ENCODE measurements around the gene ABHD17C. TPM values are rescaled to one million over a fixed set of nuclear protein-coding genes. Genes with fewer than 3 reads are reported as not detected.

Gene ABHD17C
- total RNA-seq, 2 donors from 2014 or later = 20.9 to 21.5 TPM

- no peak overlapping the region for H3K27ac ChIP-seq (ENCODE audit: low read depth, low read length)
- no peaks in the 10 kb centered on the region for H3K36me3 ChIP-seq (ENCODE audit: control insufficient read depth, insufficient read depth, low read length)
- H3K4me1 Mint-ChIP-seq = peaks cover 2% of the 10 kb centered on the region
- no peak for DNase-seq
- H3K4me3 Mint-ChIP-seq = no peak overlapping the region
- H3K4me3 ChIP-seq (ENCODE audit: low read length) = no peak overlapping the region
- TF ChIP-seq CTCF (conservative IDR thresholded peaks at IDR 0.05) = no peak
- no peaks in the 10 kb centered on the region for H3K4me1 ChIP-seq (ENCODE audit: control insufficient read depth, insufficient read depth, low read length)
- H3K27me3 Mint-ChIP-seq (ENCODE audit: insufficient read depth) = peaks cover 13% of the 10 kb centered on the region
- no peak overlapping the region for H3K27ac Mint-ChIP-seq
- no peaks in the 10 kb centered on the region for H3K9me3 Mint-ChIP-seq
- no peak overlapping the region for H3K9ac ChIP-seq (ENCODE audit: extremely low read depth, low read length, poor library complexity, severe bottlenecking)
- no peaks in the 10 kb centered on the region for H3K36me3 Mint-ChIP-seq (ENCODE audit: low read depth)
- H3K9me3 ChIP-seq (ENCODE audit: control insufficient read depth, low read length) = no peaks in the 10 kb centered on the region
- 91% methylated on average over 8 of the region's 8 CpGs for WGBS, 2 experiments (ENCODE audit: insufficient coverage in 1 of 2, insufficient read length in 1 of 2)
- H3K27me3 ChIP-seq (ENCODE audit: control insufficient read depth, insufficient read depth, low read length, poor library complexity, severe bottlenecking) = peaks cover 16% of the 10 kb centered on the region
Measured at GRCh38 chr15:80773122-80773551, 78.0 kb downstream of the ABHD17C start.

- H3K4me3 Mint-ChIP-seq = no peak overlapping the region
- no peak overlapping the region for H3K27ac Mint-ChIP-seq
- no peak overlapping the region for H3K27ac ChIP-seq (ENCODE audit: low read depth, low read length)
- H3K27me3 Mint-ChIP-seq (ENCODE audit: insufficient read depth) = peaks cover 20% of the 10 kb centered on the region
- 76 to 84% methylated on average over 5 of the region's 5 CpGs for WGBS, 2 experiments (ENCODE audit: insufficient coverage in 1 of 2, insufficient read length in 1 of 2)
- no peak overlapping the region for H3K4me3 ChIP-seq (ENCODE audit: low read length)
- peaks cover 2% of the 10 kb centered on the region for H3K4me1 Mint-ChIP-seq
- no peaks in the 10 kb centered on the region for H3K4me1 ChIP-seq (ENCODE audit: control insufficient read depth, insufficient read depth, low read length)
- no peaks in the 10 kb centered on the region for H3K9me3 ChIP-seq (ENCODE audit: control insufficient read depth, low read length)
- no peak overlapping the region for H3K9ac ChIP-seq (ENCODE audit: extremely low read depth, low read length, poor library complexity, severe bottlenecking)
- H3K36me3 Mint-ChIP-seq (ENCODE audit: low read depth) = no peaks in the 10 kb centered on the region
- no peak for TF ChIP-seq CTCF (conservative IDR thresholded peaks at IDR 0.05)
- H3K27me3 ChIP-seq (ENCODE audit: control insufficient read depth, insufficient read depth, low read length, poor library complexity, severe bottlenecking) = peaks cover 23% of the 10 kb centered on the region
- no peaks in the 10 kb centered on the region for H3K9me3 Mint-ChIP-seq
- H3K36me3 ChIP-seq (ENCODE audit: control insufficient read depth, insufficient read depth, low read length) = no peaks in the 10 kb centered on the region
- no peak for DNase-seq
Measured at GRCh38 chr15:80773792-80774352, 78.8 kb downstream of the ABHD17C start.

GRCh38 chr15:80774486-80774885 is 79.4 kb downstream of the ABHD17C start:
- Mint-ChIP-seq H3K36me3 (ENCODE audit: low read depth) (no peaks in the 10 kb centered on the region), H3K27me3 (ENCODE audit: insufficient read depth) (peaks cover 25% of the 10 kb centered on the region), H3K4me3 (no peak overlapping the region), H3K27ac (no peak overlapping the region), H3K9me3 (no peaks in the 10 kb centered on the region), H3K4me1 (peaks cover 2% of the 10 kb centered on the region)
- no peaks in the 10 kb centered on the region for H3K4me1 ChIP-seq (ENCODE audit: control insufficient read depth, insufficient read depth, low read length)
- WGBS, 2 experiments (ENCODE audit: insufficient coverage in 1 of 2, insufficient read length in 1 of 2) = 89% methylated on average over 1 of the region's 1 CpG; no CpG with 5 or more reads in 1 of the 2 experiments
- H3K27me3 ChIP-seq (ENCODE audit: control insufficient read depth, insufficient read depth, low read length, poor library complexity, severe bottlenecking) = peaks cover 28% of the 10 kb centered on the region
- no peaks in the 10 kb centered on the region for H3K9me3 ChIP-seq (ENCODE audit: control insufficient read depth, low read length)
- no peak overlapping the region for H3K27ac ChIP-seq (ENCODE audit: low read depth, low read length)
- TF ChIP-seq CTCF (conservative IDR thresholded peaks at IDR 0.05) = no peak
- H3K9ac ChIP-seq (ENCODE audit: extremely low read depth, low read length, poor library complexity, severe bottlenecking) = no peak overlapping the region
- DNase-seq = no peak
- H3K36me3 ChIP-seq (ENCODE audit: control insufficient read depth, insufficient read depth, low read length) = no peaks in the 10 kb centered on the region
- no peak overlapping the region for H3K4me3 ChIP-seq (ENCODE audit: low read length)
